Activated CD4-positive, CD25-positive, alpha-beta regulatory T cell treated with anti-CD3 and anti-CD28 coated beads, Interleukin-2, amount 50 U/mL, for 24 hours (primary cell): Measurements from ENCODE around the gene MAPK14.

Source experiments
- ATAC-seq, 2 donors: fragments of 150-1000 bp; cut with Tn5 transposase; one replicate each; pipeline ENCODE4 v1.10.0; 2021; ENCODE audit warnings: mild to moderate bottlenecking in 1 of 2, moderate library complexity in 1 of 2

The MAPK14 gene

DNA sequence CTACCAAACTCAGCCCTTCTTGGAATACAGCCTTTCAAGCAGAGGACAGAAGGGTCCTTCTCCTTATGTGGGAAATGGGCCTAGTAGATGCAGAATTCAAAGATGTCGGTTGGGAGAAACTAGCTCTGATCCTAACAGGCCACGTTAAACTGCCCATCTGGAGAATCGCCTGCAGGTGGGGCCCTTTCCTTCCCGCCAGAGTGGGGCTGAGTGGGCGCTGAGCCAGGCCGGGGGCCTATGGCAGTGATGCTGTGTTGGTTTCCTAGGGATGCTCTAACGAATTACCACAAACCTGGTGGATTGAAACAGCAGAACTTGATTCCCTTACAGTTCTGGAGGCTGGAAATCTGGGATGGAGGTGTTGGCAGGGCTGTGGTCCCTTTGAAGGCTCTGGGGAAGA is 111.8 kb downstream of the MAPK14 start:
- no peak for ATAC-seq

DNA sequence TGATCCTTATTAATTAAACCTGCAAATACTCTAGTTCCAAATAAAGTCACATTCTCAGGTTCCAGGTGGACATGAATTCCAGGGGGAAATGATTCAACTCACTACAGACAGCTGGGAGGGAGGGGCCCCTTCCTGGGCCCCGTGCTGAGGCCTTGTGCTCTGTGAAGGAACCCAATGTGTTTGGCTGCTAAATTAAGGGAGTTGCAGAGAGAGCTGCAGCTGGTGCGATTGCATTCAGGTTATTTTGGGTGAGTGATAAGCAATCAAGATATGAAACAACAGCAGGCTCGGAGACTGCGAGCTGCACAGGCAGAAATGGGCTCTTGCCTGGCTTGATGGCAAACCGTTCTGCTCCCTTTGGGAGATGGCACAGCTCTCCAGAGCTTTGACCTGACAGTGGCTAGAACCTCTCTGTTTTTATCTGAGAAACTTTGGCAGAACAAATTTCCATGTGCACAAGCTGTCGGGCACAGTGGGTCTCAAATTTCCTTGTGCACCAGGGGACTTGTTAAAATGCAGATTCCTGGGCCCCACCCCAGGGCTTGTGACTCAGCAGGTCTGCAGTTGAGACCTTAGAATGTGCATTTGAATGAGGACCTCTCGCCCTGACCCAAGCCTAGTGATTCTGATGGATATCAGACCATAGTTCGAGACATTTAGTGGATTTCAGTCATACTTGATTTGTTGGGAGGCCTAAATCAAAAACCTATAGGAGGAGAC is 112.5 kb downstream of the MAPK14 start:
- ATAC-seq = no peak

DNA sequence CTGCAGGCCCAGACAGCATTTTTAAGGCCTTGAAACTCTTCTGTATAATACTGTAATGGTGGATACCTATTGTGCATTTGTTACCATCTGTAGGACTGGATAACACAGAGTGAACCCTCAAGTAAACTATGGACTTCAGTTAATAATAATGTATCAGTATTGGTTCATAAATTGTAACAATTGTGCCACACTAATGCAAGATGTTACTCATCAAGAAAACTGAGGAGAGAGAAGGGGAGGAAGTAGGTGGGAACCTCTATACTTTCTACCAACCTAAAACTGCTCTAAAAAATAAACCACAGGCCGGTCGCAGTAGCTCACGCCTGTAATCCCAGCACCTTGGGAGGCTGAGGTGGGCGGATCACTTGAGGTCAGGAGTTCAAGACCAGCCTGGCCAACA is 113.5 kb downstream of the MAPK14 start:
- ATAC-seq = peak in 1 of 2 donors; percentile 35

DNA sequence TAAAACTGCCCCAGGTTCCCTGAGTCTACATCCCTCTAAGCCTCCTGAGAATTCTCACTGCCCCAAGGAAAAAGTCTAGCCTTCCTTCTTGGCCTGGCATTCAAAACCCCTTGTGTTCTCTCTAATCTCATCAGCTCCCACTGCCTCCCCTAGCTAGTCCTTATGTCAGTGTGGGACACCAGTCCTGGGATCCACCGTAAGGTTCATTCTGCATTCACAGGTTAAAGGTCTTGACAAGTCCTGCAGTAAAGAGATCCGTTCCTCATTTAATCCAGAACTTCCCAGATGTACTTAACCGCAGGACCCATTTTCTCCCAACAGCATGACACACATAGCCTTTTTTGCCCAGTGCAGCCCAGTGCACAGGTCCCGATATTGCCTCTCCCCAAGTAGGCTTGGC is 114.4 kb downstream of the MAPK14 start:
- ATAC-seq = no peak

DNA sequence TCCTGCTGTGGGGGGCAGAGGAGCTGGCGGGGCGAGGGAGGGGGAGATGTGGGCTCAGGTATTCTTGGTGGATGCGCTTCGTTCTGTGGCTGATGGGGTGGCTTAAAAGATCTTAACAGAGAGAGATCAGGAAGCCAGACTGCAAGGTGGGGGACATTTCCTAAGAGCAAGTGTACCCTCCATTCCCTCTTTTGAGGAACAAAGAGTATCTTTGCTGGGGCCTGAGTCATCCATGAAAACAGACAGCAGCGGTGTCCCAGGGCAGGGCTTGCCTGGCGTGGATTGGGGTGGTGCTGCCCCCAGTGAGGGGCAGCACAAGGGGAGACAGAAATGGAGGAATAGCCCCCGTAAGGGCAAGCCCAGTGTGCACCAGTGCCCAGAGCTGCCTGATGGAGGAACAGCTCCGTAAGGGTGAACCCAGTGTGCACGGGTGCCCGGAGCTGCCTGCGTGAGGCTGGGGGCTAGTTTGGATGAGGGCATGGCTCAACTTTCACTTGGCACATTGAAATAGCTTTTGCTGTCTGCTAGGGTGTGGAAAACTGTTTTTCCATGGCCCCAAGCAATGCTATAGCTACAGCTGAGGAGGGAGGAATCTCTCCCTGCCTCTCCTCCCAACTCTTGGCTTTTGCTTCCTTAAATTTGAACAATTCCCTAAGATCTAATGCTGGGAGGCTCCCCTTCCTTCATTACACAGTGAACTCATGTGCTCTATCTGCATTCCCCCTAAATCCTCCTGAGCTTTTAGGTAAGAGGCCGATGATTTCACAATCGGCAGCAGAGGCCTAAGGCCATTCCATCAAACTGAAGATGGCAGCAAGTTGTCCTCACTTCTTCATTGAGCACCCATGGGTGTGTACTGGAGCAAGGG is 115.6 kb downstream of the MAPK14 start:
- no peak for ATAC-seq

DNA sequence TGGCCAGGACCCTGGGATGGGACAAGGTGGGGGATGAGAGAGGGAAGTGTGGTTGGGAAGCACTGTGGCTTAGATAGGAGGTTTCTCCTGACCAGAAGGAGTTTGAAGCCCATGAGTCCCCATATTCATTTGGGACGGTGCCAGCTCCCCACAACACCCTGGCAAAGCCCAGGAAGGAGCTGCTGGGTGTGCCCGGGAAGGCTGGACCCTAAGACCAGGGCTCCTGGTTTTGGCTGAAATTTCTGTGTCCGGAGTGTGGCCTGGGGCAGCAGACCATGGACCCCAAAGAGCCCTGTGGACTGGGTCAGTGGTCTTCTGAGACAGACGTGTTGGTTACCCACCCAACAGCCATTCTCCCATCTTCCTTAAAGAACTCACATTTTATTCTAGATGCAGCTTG is 117.9 kb downstream of the MAPK14 start:
- ATAC-seq = no peak

DNA sequence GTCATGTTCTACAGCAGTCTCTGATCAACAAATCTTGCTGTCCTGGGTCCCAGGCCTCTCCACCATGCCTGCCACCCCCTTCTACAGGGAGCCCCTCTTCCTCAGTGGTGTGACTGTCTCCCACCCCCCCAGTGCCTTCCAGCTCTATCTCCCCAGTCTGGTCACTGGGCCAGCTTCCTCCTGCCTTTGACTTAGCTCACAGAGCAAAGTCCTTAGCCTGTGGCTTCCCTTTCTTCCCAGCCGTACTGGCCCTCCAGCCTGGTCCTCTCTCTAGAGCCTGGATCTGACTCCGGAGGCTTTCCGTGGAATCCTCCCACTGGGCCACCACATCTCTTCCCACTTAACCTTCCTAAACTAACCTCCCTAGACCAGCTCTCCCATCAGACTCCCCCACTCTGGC is 119.7 kb downstream of the MAPK14 start:
- no peak for ATAC-seq

DNA sequence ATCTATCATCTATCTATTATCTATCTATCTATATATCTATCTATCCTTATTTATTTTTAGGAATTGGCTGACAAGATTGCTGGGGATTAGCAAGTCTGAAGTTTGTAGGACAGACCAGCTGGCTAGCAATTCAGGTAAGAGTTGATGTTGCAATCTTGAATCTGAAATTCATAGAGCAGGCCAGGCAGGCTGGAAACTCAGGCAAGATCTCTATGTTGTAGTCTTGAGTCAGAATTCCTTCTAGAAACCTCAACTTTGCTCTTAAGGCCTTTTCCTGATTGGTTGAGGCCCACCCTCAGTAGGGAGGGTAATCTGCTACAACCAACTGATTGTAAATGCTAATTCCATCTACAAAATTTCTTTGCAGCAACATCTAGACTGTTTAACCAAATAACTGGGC is 121.9 kb downstream of the MAPK14 start:
- no peak for ATAC-seq

DNA sequence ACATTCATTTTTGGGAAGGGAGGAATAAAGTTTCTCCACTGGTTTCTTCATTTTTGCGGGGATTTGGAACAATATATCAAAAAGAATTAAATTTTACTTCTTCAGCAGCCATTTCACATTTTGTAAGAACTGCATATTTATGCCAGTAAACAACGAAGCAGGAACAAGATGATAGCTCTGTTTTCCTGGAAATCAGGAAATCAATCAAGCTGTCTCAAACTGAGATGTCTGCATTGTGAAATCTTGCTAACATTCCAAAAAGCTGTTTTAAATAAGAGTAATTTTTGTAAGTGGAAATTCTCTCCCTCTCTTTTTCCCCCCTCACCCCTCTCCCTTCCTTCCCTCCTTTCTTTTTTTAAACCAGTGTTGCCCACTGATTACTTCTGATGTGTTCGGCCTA is 122.7 kb downstream of the MAPK14 start:
- no peak for ATAC-seq

DNA sequence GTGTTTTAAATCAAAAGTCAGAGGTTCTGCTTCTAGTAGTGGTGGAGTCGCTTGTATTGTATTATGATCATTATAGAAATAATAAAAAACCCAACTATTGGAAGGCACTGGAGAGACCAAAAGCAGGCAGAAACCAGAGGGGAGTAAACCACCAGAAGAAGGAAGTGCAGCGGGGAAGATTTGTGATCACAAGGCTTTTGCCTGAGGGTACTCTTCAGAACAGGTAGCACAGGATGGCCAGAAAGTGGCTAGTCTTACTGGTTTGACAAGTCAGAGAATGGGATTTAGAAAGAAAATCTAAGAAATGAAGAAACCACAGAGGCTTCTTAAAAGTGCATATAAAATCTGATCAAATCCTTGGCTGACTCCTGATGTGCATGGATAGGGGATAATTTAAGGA is 126.7 kb downstream of the MAPK14 start:
- ATAC-seq = no peak

DNA sequence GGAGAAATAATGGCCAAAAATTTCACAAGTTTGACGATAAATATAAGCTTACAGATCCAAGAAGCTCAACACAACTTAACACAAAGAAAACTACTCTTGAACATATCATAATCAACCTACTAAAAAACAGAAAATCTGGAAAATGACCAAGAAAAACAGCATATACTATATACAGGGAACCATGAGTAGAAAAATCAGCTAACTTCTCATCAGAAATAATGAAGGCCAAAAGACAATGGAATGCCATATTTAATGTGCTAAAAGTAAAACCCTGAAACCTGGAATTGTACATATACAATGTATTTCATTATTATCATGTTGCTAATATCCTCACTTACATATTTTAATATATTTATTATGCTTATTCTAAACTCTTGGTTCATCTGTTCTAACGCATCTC is 128.1 kb downstream of the MAPK14 start:
- no peak for ATAC-seq

DNA sequence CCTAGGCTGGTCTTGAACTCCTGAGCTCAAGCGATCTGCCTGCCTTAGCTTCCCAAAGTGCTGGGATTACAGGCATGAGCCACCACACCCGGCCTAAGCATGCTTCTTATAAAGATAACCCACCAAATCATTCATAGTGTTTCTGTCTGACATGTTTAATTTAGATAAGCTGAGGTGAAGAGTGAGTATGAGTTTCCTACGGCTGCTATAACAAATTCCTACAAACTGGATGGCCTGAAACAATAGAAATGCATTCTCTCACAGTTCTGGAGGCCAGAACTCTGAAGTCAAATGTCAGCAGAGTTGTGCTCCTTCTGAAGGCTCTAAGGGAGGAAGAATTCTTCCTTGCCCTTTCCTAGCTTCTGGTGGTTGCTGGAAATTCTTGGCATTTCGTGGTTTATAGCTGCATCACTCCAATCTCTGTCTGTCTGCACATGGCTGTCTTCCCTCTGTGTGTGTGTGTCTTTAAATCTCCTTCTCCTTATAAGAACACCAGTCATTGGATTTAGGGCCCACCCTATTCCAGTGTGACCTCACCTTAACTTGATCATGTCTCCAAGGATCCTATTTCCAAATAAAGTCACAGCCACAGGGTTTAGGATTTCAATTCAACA is 132.6 kb downstream of the MAPK14 start:
- ATAC-seq = no peak
